ENCODE measurements around the gene GPR39. TPM values are rescaled to one million over a fixed set of nuclear protein-coding genes. Genes with fewer than 3 reads are reported as not detected.

The GPR39 gene
- total and polyA plus RNA-seq, 4 donors: 0.23 to 0.42 TPM; not detected in 2

- H3K27ac ChIP-seq (ENCODE audit: low read depth in 1 of 2, low read length in 2 of 2): no peak overlapping the region
- intact Hi-C loops (cut with DNase I): no loop called here
These were observed 254.7 kb downstream of the GPR39 start for GRCh38 chr2:132671151-132671835.

GRCh38 chr2:132676999-132677398 is 260.4 kb downstream of the GPR39 start:
- Histone ChIP-seq H3K4me3 (ENCODE audit: low read length in 2 of 2) (no peak overlapping the region), H3K4me1 (ENCODE audit: control insufficient read depth in 1 of 2, insufficient read depth in 2 of 2, low read length in 2 of 2) (no peaks in the 10 kb centered on the region), H3K27me3 (ENCODE audit: control insufficient read depth in 1 of 2, insufficient read depth in 2 of 2, low read length in 1 of 2) (no peaks in the 10 kb centered on the region), H3K9me3 (ENCODE audit: control insufficient read depth, low read length) (no peaks in the 10 kb centered on the region), H3K27ac (ENCODE audit: low read depth in 1 of 2, low read length in 2 of 2) (no peak overlapping the region), H3K36me3 (ENCODE audit: control insufficient read depth in 1 of 2, insufficient read depth in 2 of 2, low read length in 1 of 2) (no peaks in the 10 kb centered on the region)
- intact Hi-C loops (cut with DNase I): no loop called here
- DNase-seq (no peak), ATAC-seq (ENCODE audit: low FRiP score) (no peak)
- 63 to 70% methylated on average over 2 of the region's 2 CpGs for WGBS, 2 donors

More at GRCh38 chr2:132671151-132671835, 254.7 kb downstream of the GPR39 start:
- ATAC-seq (ENCODE audit: low FRiP score) (no peak), DNase-seq (no peak)
- Histone ChIP-seq H3K4me1 (ENCODE audit: control insufficient read depth in 1 of 2, insufficient read depth in 2 of 2, low read length in 2 of 2) (no peaks in the 10 kb centered on the region), H3K36me3 (ENCODE audit: control insufficient read depth in 1 of 2, insufficient read depth in 2 of 2, low read length in 1 of 2) (no peaks in the 10 kb centered on the region), H3K4me3 (ENCODE audit: low read length in 2 of 2) (no peak overlapping the region), H3K9me3 (ENCODE audit: control insufficient read depth, low read length) (no peaks in the 10 kb centered on the region), H3K27me3 (ENCODE audit: control insufficient read depth in 1 of 2, insufficient read depth in 2 of 2, low read length in 1 of 2) (no peaks in the 10 kb centered on the region)
- 29 to 31% methylated on average over 23 of the region's 23 CpGs for WGBS, 2 donors

DNA sequence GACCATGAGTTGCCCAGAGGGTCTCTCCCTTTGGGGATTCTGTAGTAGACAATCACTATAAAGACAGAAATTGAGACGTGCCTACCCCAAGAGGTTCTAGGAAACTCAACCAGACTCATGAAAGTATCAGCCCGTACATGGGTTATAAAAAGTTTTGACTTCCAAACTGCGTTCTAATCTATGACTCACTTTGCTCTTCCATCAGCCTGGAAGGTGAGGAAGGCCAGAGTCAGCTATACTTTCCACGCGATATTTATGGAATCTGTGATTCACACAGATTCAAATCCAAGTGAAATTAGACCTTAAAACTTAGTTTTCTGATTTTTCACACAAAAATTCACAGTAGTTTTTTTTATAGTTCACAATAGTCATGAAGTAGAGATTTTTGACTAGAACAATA is 261.1 kb downstream of the GPR39 start:
- Histone ChIP-seq H3K27me3 (ENCODE audit: control insufficient read depth in 1 of 2, insufficient read depth in 2 of 2, low read length in 1 of 2) (no peaks in the 10 kb centered on the region), H3K4me3 (ENCODE audit: low read length in 2 of 2) (no peak overlapping the region), H3K27ac (ENCODE audit: low read depth in 1 of 2, low read length in 2 of 2) (no peak overlapping the region), H3K9me3 (ENCODE audit: control insufficient read depth, low read length) (no peaks in the 10 kb centered on the region), H3K36me3 (ENCODE audit: control insufficient read depth in 1 of 2, insufficient read depth in 2 of 2, low read length in 1 of 2) (no peaks in the 10 kb centered on the region), H3K4me1 (ENCODE audit: control insufficient read depth in 1 of 2, insufficient read depth in 2 of 2, low read length in 2 of 2) (no peaks in the 10 kb centered on the region)
- no peak for DNase-seq
- WGBS, 2 donors: 71 to 74% methylated on average over 5 of the region's 5 CpGs
- intact Hi-C loops (cut with DNase I): no loop called here
- no peak for ATAC-seq (ENCODE audit: low FRiP score)

DNA sequence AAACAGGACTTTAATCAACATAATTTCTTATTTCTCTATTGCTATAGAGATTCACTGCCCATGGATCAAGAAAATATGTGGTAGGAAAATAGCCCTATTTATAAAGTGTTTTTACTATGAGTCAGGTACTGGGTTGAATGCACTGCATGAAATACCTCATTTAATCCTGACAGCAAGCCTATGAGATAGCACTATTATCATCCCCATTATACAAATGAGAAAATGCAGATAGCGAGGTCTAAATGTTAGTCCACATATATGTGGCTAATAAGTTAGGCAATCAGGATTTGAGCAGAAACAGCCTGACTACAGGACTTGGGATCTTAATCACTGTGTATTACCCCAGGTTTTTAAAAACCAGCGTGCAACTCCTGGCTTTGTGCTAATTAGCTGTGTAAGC is 261.9 kb downstream of the GPR39 start:
- no peaks in the 10 kb centered on the region for H3K36me3 ChIP-seq (ENCODE audit: control insufficient read depth in 1 of 2, insufficient read depth in 2 of 2, low read length in 1 of 2)
- 92 to 98% methylated on average over 2 of the region's 2 CpGs for WGBS, 2 donors
- ATAC-seq (ENCODE audit: low FRiP score) (no peak), DNase-seq (no peak)
- no peaks in the 10 kb centered on the region for H3K4me1 ChIP-seq (ENCODE audit: control insufficient read depth in 1 of 2, insufficient read depth in 2 of 2, low read length in 2 of 2)
- no peaks in the 10 kb centered on the region for H3K9me3 ChIP-seq (ENCODE audit: control insufficient read depth, low read length)
- H3K27ac ChIP-seq (ENCODE audit: low read depth in 1 of 2, low read length in 2 of 2): no peak overlapping the region
- no peaks in the 10 kb centered on the region for H3K27me3 ChIP-seq (ENCODE audit: control insufficient read depth in 1 of 2, insufficient read depth in 2 of 2, low read length in 1 of 2)
- intact Hi-C loops (cut with DNase I): no loop called here
- no peak overlapping the region for H3K4me3 ChIP-seq (ENCODE audit: low read length in 2 of 2)

DNA sequence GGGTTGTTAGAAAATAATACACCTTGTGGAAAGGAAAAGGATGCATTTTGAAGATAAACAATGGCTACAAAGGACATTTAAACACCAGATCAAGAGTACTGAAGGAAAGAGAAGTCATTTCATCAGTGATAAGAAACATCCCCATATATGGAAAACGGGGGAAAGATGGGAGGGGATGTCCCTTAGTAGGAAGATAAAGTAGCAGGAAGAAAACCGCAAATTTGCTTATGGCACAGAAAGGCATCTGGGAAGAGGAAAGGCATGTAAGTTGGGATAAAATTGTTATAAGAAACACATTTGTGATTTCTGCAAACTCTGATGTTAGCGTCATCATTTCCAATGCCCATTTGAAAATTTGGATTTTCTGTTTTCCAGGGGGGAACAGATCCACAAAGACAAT is 263.9 kb downstream of the GPR39 start:
- H3K9me3 ChIP-seq (ENCODE audit: control insufficient read depth, low read length): no peaks in the 10 kb centered on the region
- intact Hi-C loops (cut with DNase I): no loop called here
- no peak for DNase-seq
- 62 to 69% methylated on average over 3 of the region's 3 CpGs for WGBS, 2 donors
- no peaks in the 10 kb centered on the region for H3K4me1 ChIP-seq (ENCODE audit: control insufficient read depth in 1 of 2, insufficient read depth in 2 of 2, low read length in 2 of 2)
- H3K36me3 ChIP-seq (ENCODE audit: control insufficient read depth in 1 of 2, insufficient read depth in 2 of 2, low read length in 1 of 2): no peaks in the 10 kb centered on the region
- H3K27ac ChIP-seq (ENCODE audit: low read depth in 1 of 2, low read length in 2 of 2): no peak overlapping the region
- no peaks in the 10 kb centered on the region for H3K27me3 ChIP-seq (ENCODE audit: control insufficient read depth in 1 of 2, insufficient read depth in 2 of 2, low read length in 1 of 2)
- no peak for ATAC-seq (ENCODE audit: low FRiP score)
- no peak overlapping the region for H3K4me3 ChIP-seq (ENCODE audit: low read length in 2 of 2)

DNA sequence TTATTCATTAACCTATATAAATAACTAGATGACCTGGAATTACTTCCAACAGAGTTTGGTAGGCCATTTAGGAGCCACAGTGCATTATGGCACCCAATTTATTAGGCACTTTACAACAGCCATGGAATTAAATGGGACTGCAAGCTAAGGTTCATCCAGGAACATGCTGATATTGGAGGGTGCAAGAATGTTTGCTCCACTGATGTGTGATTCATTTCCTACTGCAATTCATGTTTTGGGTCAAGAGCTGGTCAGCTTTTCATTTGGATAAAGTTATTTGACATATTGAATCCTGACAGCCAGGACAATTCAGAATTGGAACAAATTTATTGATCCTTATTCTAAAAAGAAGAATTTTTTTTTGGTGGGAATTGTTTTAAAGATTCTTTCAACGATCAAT is 265.2 kb downstream of the GPR39 start:
- 90 to 93% methylated on average over 1 of the region's 1 CpG for WGBS, 2 donors
- intact Hi-C loops (cut with DNase I): no loop called here
- no peaks in the 10 kb centered on the region for H3K9me3 ChIP-seq (ENCODE audit: control insufficient read depth, low read length)
- no peak overlapping the region for H3K27ac ChIP-seq (ENCODE audit: low read depth in 1 of 2, low read length in 2 of 2)
- no peaks in the 10 kb centered on the region for H3K36me3 ChIP-seq (ENCODE audit: control insufficient read depth in 1 of 2, insufficient read depth in 2 of 2, low read length in 1 of 2)
- no peak for DNase-seq
- H3K4me1 ChIP-seq (ENCODE audit: control insufficient read depth in 1 of 2, insufficient read depth in 2 of 2, low read length in 2 of 2): no peaks in the 10 kb centered on the region
- H3K4me3 ChIP-seq (ENCODE audit: low read length in 2 of 2): no peak overlapping the region
- H3K27me3 ChIP-seq (ENCODE audit: control insufficient read depth in 1 of 2, insufficient read depth in 2 of 2, low read length in 1 of 2): no peaks in the 10 kb centered on the region
- ATAC-seq (ENCODE audit: low FRiP score): no peak

DNA sequence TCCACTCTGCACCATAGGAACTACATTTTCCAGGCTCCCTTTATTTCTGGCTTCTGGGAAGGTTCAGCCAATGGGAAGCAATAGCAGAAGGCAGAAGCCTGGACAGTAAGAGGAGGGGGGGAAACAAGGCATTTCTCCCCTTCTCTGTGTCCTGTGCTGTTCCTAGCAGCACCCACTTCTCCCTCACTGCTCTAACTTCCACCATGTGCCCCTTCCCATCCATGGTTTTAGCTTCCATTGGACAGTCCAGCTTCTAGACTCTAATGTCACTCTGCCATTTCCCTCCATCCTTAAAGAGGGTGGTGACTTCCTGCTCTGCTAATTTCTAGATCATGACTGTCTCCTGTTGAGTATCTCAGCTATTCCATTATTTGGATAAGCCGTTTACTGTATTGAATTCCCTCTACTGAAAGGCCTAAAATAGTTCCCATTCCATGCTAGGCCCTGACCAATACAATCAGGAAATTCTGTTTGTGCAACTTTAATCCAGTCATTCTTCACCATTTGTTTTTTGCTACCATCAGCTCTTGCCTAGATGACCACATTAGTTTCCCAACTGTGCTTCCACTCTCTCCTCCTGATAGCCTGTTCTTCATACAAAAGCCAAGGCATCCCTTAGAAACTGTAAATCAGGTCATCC is 274.2 kb downstream of the GPR39 start:
- 22 to 24% methylated on average over 1 of the region's 1 CpG for WGBS, 2 donors
- H3K36me3 ChIP-seq (ENCODE audit: control insufficient read depth in 1 of 2, insufficient read depth in 2 of 2, low read length in 1 of 2): no peaks in the 10 kb centered on the region
- intact Hi-C loops (cut with DNase I): no loop called here
- no peaks in the 10 kb centered on the region for H3K4me1 ChIP-seq (ENCODE audit: control insufficient read depth in 1 of 2, insufficient read depth in 2 of 2, low read length in 2 of 2)
- H3K27ac ChIP-seq (ENCODE audit: low read depth in 1 of 2, low read length in 2 of 2): no peak overlapping the region
- H3K9me3 ChIP-seq (ENCODE audit: control insufficient read depth, low read length): no peaks in the 10 kb centered on the region
- DNase-seq (no peak), ATAC-seq (ENCODE audit: low FRiP score) (no peak)
- no peaks in the 10 kb centered on the region for H3K27me3 ChIP-seq (ENCODE audit: control insufficient read depth in 1 of 2, insufficient read depth in 2 of 2, low read length in 1 of 2)
- no peak overlapping the region for H3K4me3 ChIP-seq (ENCODE audit: low read length in 2 of 2)

GRCh38 chr2:132691556-132691955 is 275.0 kb downstream of the GPR39 start:
- intact Hi-C loops (cut with DNase I): no loop called here
- Histone ChIP-seq H3K4me1 (ENCODE audit: control insufficient read depth in 1 of 2, insufficient read depth in 2 of 2, low read length in 2 of 2) (no peaks in the 10 kb centered on the region), H3K27ac (ENCODE audit: low read depth in 1 of 2, low read length in 2 of 2) (no peak overlapping the region), H3K27me3 (ENCODE audit: control insufficient read depth in 1 of 2, insufficient read depth in 2 of 2, low read length in 1 of 2) (no peaks in the 10 kb centered on the region), H3K4me3 (ENCODE audit: low read length in 2 of 2) (no peak overlapping the region), H3K9me3 (ENCODE audit: control insufficient read depth, low read length) (no peaks in the 10 kb centered on the region), H3K36me3 (ENCODE audit: control insufficient read depth in 1 of 2, insufficient read depth in 2 of 2, low read length in 1 of 2) (no peaks in the 10 kb centered on the region)
- WGBS, 2 donors: 71 to 73% methylated on average over 4 of the region's 4 CpGs
- no peak for DNase-seq
- ATAC-seq (ENCODE audit: low FRiP score): no peak

GRCh38 chr2:132692816-132693215 is 276.2 kb downstream of the GPR39 start:
- DNase-seq: no peak
- Histone ChIP-seq H3K4me3 (ENCODE audit: low read length in 2 of 2) (no peak overlapping the region), H3K27ac (ENCODE audit: low read depth in 1 of 2, low read length in 2 of 2) (no peak overlapping the region), H3K27me3 (ENCODE audit: control insufficient read depth in 1 of 2, insufficient read depth in 2 of 2, low read length in 1 of 2) (no peaks in the 10 kb centered on the region), H3K36me3 (ENCODE audit: control insufficient read depth in 1 of 2, insufficient read depth in 2 of 2, low read length in 1 of 2) (no peaks in the 10 kb centered on the region), H3K9me3 (ENCODE audit: control insufficient read depth, low read length) (no peaks in the 10 kb centered on the region), H3K4me1 (ENCODE audit: control insufficient read depth in 1 of 2, insufficient read depth in 2 of 2, low read length in 2 of 2) (no peaks in the 10 kb centered on the region)
- no peak for ATAC-seq (ENCODE audit: low FRiP score)
- 82 to 86% methylated on average over 1 of the region's 1 CpG for WGBS, 2 donors
- intact Hi-C loops (cut with DNase I): no loop called here

Data from aorta (tissue), 5 donors.